HL-60 (cell line): ENCODE measurements around the gene ATRNL1.

Source experiments
- CTCF ChIP-seq: IDR thresholded peaks from one replicate; pipeline ENCODE4 v1.5.1; 2011; ENCODE audit warnings: low read length, control low read depth, inconsistent platforms; ENCODE audit not compliant: insufficient read depth
- GABPA ChIP-seq: IDR thresholded peaks from 2 replicates; pipeline ENCODE4 v1.6.1; 2012; ENCODE audit warnings: low read depth
- POLR2AphosphoS5 ChIP-seq: IDR thresholded peaks from 2 replicates; pipeline ENCODE4 v1.6.1; 2012; ENCODE audit warnings: low read depth
- SPI1 ChIP-seq: IDR thresholded peaks from 2 replicates; pipeline ENCODE4 v1.6.1; 2012; ENCODE audit warnings: low read depth, mild to moderate bottlenecking, borderline replicate concordance
- TF ChIP-seq, protein P1 (sequence below): IDR thresholded peaks from 2 replicates; pipeline ENCODE4 v1.6.1; 2012; ENCODE audit warnings: low read depth; ENCODE audit not compliant: insufficient replicate concordance

- TF ChIP-seq CTCF (no peak), SPI1 (no peak), POLR2AphosphoS5 (no peak), GABPA (no peak)
- TF ChIP-seq, protein P1, sequence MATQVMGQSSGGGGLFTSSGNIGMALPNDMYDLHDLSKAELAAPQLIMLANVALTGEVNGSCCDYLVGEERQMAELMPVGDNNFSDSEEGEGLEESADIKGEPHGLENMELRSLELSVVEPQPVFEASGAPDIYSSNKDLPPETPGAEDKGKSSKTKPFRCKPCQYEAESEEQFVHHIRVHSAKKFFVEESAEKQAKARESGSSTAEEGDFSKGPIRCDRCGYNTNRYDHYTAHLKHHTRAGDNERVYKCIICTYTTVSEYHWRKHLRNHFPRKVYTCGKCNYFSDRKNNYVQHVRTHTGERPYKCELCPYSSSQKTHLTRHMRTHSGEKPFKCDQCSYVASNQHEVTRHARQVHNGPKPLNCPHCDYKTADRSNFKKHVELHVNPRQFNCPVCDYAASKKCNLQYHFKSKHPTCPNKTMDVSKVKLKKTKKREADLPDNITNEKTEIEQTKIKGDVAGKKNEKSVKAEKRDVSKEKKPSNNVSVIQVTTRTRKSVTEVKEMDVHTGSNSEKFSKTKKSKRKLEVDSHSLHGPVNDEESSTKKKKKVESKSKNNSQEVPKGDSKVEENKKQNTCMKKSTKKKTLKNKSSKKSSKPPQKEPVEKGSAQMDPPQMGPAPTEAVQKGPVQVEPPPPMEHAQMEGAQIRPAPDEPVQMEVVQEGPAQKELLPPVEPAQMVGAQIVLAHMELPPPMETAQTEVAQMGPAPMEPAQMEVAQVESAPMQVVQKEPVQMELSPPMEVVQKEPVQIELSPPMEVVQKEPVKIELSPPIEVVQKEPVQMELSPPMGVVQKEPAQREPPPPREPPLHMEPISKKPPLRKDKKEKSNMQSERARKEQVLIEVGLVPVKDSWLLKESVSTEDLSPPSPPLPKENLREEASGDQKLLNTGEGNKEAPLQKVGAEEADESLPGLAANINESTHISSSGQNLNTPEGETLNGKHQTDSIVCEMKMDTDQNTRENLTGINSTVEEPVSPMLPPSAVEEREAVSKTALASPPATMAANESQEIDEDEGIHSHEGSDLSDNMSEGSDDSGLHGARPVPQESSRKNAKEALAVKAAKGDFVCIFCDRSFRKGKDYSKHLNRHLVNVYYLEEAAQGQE, result no peak
Observed at GRCh38 chr10:115935731-115936130, 842.6 kb downstream of the ATRNL1 start.
